ENCODE results near the gene RNF152. TPM values are rescaled to one million over a fixed set of nuclear protein-coding genes. Genes with fewer than 3 reads are reported as not detected.

The RNF152 gene
- total RNA-seq, 1 donor from 2014 or later, result 45.7 TPM

GRCh38 chr18:61931654-61932379, 39.0 kb upstream of the RNF152 start:
- no peaks in the 10 kb centered on the region for H3K9me3 ChIP-seq
- DNase-seq (ENCODE audit: extremely low spot score in 2 of 2), result no peak
- H3K36me3 ChIP-seq, result no peaks in the 10 kb centered on the region
- no peaks in the 10 kb centered on the region for H3K27me3 ChIP-seq
- no peak overlapping the region for H3K27ac ChIP-seq
- H3K4me1 ChIP-seq, result no peaks in the 10 kb centered on the region
- no peak for TF ChIP-seq POLR2A (IDR thresholded peaks at IDR 0.05)
- no peak for TF ChIP-seq CTCF (IDR thresholded peaks at IDR 0.05)
- TF ChIP-seq POLR2AphosphoS5 (IDR thresholded peaks at IDR 0.05; ENCODE audit: insufficient read depth in 1 of 2, low read depth in 1 of 2), result no peak
- H3K4me3 ChIP-seq, result no peak overlapping the region
- intact Hi-C loops (cut with DNase I), result no loop called here

- intact Hi-C loops (cut with DNase I), result no loop called here
- no peaks in the 10 kb centered on the region for H3K36me3 ChIP-seq
- no peaks in the 10 kb centered on the region for H3K9me3 ChIP-seq
- no peak for DNase-seq (ENCODE audit: extremely low spot score in 2 of 2)
- H3K27ac ChIP-seq, result no peak overlapping the region
- H3K4me3 ChIP-seq, result no peak overlapping the region
- H3K4me1 ChIP-seq, result no peaks in the 10 kb centered on the region
- no peaks in the 10 kb centered on the region for H3K27me3 ChIP-seq
- TF ChIP-seq POLR2AphosphoS5 (IDR thresholded peaks at IDR 0.05; ENCODE audit: insufficient read depth in 1 of 2, low read depth in 1 of 2), result no peak
- no peak for TF ChIP-seq CTCF (IDR thresholded peaks at IDR 0.05)
- TF ChIP-seq POLR2A (IDR thresholded peaks at IDR 0.05), result no peak
Observed at GRCh38 chr18:61929881-61930640, 37.3 kb upstream of the RNF152 start.

GRCh38 chr18:61926532-61926931, 33.7 kb upstream of the RNF152 start:
- Histone ChIP-seq H3K9me3 (no peaks in the 10 kb centered on the region), H3K27me3 (no peaks in the 10 kb centered on the region), H3K27ac (no peak overlapping the region), H3K4me3 (no peak overlapping the region), H3K36me3 (no peaks in the 10 kb centered on the region), H3K4me1 (no peaks in the 10 kb centered on the region)
- DNase-seq (ENCODE audit: extremely low spot score in 2 of 2), result no peak
- intact Hi-C loops (cut with DNase I), result no loop called here
- no peak for TF ChIP-seq CTCF (IDR thresholded peaks at IDR 0.05)
- TF ChIP-seq POLR2A (IDR thresholded peaks at IDR 0.05), result no peak
- TF ChIP-seq POLR2AphosphoS5 (IDR thresholded peaks at IDR 0.05; ENCODE audit: insufficient read depth in 1 of 2, low read depth in 1 of 2), result no peak

- TF ChIP-seq CTCF (IDR thresholded peaks at IDR 0.05) (no peak), POLR2A (IDR thresholded peaks at IDR 0.05) (no peak), POLR2AphosphoS5 (IDR thresholded peaks at IDR 0.05; ENCODE audit: insufficient read depth in 1 of 2, low read depth in 1 of 2) (no peak)
- Histone ChIP-seq H3K4me3 (no peak overlapping the region), H3K27ac (no peak overlapping the region), H3K9me3 (no peaks in the 10 kb centered on the region), H3K4me1 (no peaks in the 10 kb centered on the region), H3K36me3 (no peaks in the 10 kb centered on the region), H3K27me3 (no peaks in the 10 kb centered on the region)
- DNase-seq (ENCODE audit: extremely low spot score in 2 of 2), result no peak
- intact Hi-C loops (cut with DNase I), result no loop called here
Observed at GRCh38 chr18:61924550-61924949, 31.7 kb upstream of the RNF152 start.

- Histone ChIP-seq H3K27me3 (no peaks in the 10 kb centered on the region), H3K36me3 (no peaks in the 10 kb centered on the region), H3K4me3 (no peak overlapping the region), H3K4me1 (no peaks in the 10 kb centered on the region), H3K27ac (no peak overlapping the region), H3K9me3 (no peaks in the 10 kb centered on the region)
- DNase-seq (ENCODE audit: extremely low spot score in 2 of 2), result no peak
- TF ChIP-seq POLR2AphosphoS5 (IDR thresholded peaks at IDR 0.05; ENCODE audit: insufficient read depth in 1 of 2, low read depth in 1 of 2) (no peak), CTCF (IDR thresholded peaks at IDR 0.05) (no peak), POLR2A (IDR thresholded peaks at IDR 0.05) (no peak)
- intact Hi-C loops (cut with DNase I), result no loop called here
Observed at GRCh38 chr18:61922435-61922834, 29.6 kb upstream of the RNF152 start.
